ENCODE data around the gene APLP2.

Gene APLP2

GRCh38 chr11:130040281-130040940 lies 29.3 kb upstream of the APLP2 start:
- no peak for DNase-seq
- ChIA-PET POLR2A (no interaction called here), CTCF (no interaction called here)
- H3K4me3 ChIP-seq (ENCODE audit: control insufficient read depth in 1 of 7, extremely low read depth in 1 of 7, insufficient read depth in 4 of 7, low read depth in 2 of 7, low read length in 6 of 7) = no peak overlapping the region
- no peaks in the 10 kb centered on the region for H3K36me3 ChIP-seq (ENCODE audit: control insufficient read depth in 4 of 4, insufficient read depth in 4 of 4, low read length in 3 of 4)
- H3K27ac ChIP-seq (ENCODE audit: insufficient read depth in 1 of 2, low read depth in 1 of 2, low read length in 2 of 2, poor library complexity in 1 of 2, severe bottlenecking in 2 of 2) = no peak overlapping the region
- no peaks in the 10 kb centered on the region for H3K9me3 ChIP-seq (ENCODE audit: control extremely low read depth in 1 of 5, control insufficient read depth in 4 of 5, insufficient read depth in 2 of 5, low read depth in 1 of 5, low read length in 4 of 5)
- no peaks in the 10 kb centered on the region for H3K27me3 ChIP-seq (replicated peaks in 2 of 5; ENCODE audit: control insufficient read depth in 4 of 5, insufficient read depth in 5 of 5, low read length in 4 of 5)
- WGBS (ENCODE audit: insufficient coverage) = 96% methylated on average over 49 of the region's 49 CpGs
- H3K4me1 ChIP-seq (ENCODE audit: control extremely low read depth in 1 of 4, control insufficient read depth in 4 of 4, insufficient read depth in 4 of 4, low read length in 3 of 4) = peaks cover 0 to 6% (median 5%) of the 10 kb centered on the region in 4 experiments

DNA sequence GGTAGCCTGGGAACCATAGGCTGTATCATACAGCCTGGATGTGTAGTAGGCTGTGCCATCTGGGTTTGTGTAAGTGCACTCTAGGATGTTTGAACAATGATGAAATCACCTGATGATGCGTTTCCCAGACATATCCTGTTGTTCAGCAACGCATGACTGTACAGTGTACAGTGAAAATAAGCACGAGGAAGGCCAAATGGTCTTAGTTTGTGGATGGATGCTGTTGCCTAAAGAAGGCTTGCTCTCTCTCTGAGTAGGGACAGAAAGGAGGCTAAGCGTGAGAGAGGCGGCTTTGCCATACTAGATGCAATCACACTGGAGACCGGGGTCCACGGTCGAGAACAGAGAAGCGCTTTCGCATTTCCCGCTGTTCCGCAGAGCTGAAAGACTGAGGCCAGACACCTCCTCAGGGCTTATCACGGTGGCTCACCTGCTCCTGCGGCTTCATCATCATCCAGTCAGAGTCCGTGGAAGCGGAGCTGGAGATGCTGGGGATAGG lies 27.6 kb upstream of the APLP2 start:
- Histone ChIP-seq H3K27me3 (replicated peaks in 2 of 5; ENCODE audit: control insufficient read depth in 4 of 5, insufficient read depth in 5 of 5, low read length in 4 of 5) (no peaks in the 10 kb centered on the region), H3K4me1 (ENCODE audit: control extremely low read depth in 1 of 4, control insufficient read depth in 4 of 4, insufficient read depth in 4 of 4, low read length in 3 of 4) (peaks cover 0 to 6% (median 5%) of the 10 kb centered on the region in 4 experiments), H3K4me3 (ENCODE audit: control insufficient read depth in 1 of 7, extremely low read depth in 1 of 7, insufficient read depth in 4 of 7, low read depth in 2 of 7, low read length in 6 of 7) (no peak overlapping the region), H3K9me3 (ENCODE audit: control extremely low read depth in 1 of 5, control insufficient read depth in 4 of 5, insufficient read depth in 2 of 5, low read depth in 1 of 5, low read length in 4 of 5) (no peaks in the 10 kb centered on the region), H3K27ac (ENCODE audit: insufficient read depth in 1 of 2, low read depth in 1 of 2, low read length in 2 of 2, poor library complexity in 1 of 2, severe bottlenecking in 2 of 2) (no peak overlapping the region), H3K36me3 (ENCODE audit: control insufficient read depth in 4 of 4, insufficient read depth in 4 of 4, low read length in 3 of 4) (no peaks in the 10 kb centered on the region)
- DNase-seq = peak in 2 of 3 donors; percentile 40 to 51
- 98% methylated on average over 15 of the region's 16 CpGs for WGBS (ENCODE audit: insufficient coverage)
- POLR2A ChIA-PET = no interaction called here
- CTCF ChIA-PET = no interaction called here

DNA sequence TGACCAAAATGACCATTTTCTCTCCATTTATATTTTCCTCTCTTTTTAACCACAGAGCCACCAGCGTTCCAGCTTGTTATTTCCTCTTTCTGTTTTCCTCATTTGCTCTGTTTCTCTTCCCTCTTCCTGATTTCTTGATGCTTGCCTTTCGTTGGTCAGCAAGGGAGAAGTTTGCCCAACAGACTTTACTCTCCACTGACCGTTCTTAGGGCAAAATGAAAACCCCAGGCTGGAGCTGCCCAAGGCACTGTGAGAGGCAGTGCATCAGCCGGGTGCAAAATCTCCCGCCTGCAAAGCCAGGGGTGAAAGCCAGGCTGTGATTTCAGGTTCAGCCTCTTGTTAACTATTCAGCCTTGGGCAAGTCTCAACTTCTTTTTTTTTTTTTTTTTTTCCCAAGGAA lies 26.1 kb upstream of the APLP2 start:
- Histone ChIP-seq H3K4me3 (ENCODE audit: control insufficient read depth in 1 of 7, extremely low read depth in 1 of 7, insufficient read depth in 4 of 7, low read depth in 2 of 7, low read length in 6 of 7) (peak overlapping the region in 1 of 7 experiments; percentile 33), H3K4me1 (ENCODE audit: control extremely low read depth in 1 of 4, control insufficient read depth in 4 of 4, insufficient read depth in 4 of 4, low read length in 3 of 4) (peaks cover 0 to 6% (median 5%) of the 10 kb centered on the region in 4 experiments), H3K36me3 (ENCODE audit: control insufficient read depth in 4 of 4, insufficient read depth in 4 of 4, low read length in 3 of 4) (no peaks in the 10 kb centered on the region), H3K27me3 (replicated peaks in 2 of 5; ENCODE audit: control insufficient read depth in 4 of 5, insufficient read depth in 5 of 5, low read length in 4 of 5) (no peaks in the 10 kb centered on the region), H3K9me3 (ENCODE audit: control extremely low read depth in 1 of 5, control insufficient read depth in 4 of 5, insufficient read depth in 2 of 5, low read depth in 1 of 5, low read length in 4 of 5) (no peaks in the 10 kb centered on the region), H3K27ac (ENCODE audit: insufficient read depth in 1 of 2, low read depth in 1 of 2, low read length in 2 of 2, poor library complexity in 1 of 2, severe bottlenecking in 2 of 2) (no peak overlapping the region)
- POLR2A ChIA-PET = no interaction called here
- no peak for DNase-seq
- CTCF ChIA-PET = no interaction called here
- WGBS (ENCODE audit: insufficient coverage) = 34% methylated on average over 5 of the region's 5 CpGs

GRCh38 chr11:130047141-130047540 lies 22.6 kb upstream of the APLP2 start:
- Histone ChIP-seq H3K27ac (ENCODE audit: insufficient read depth in 1 of 2, low read depth in 1 of 2, low read length in 2 of 2, poor library complexity in 1 of 2, severe bottlenecking in 2 of 2) (no peak overlapping the region), H3K4me3 (ENCODE audit: control insufficient read depth in 1 of 7, extremely low read depth in 1 of 7, insufficient read depth in 4 of 7, low read depth in 2 of 7, low read length in 6 of 7) (no peak overlapping the region), H3K27me3 (replicated peaks in 2 of 5; ENCODE audit: control insufficient read depth in 4 of 5, insufficient read depth in 5 of 5, low read length in 4 of 5) (no peaks in the 10 kb centered on the region), H3K36me3 (ENCODE audit: control insufficient read depth in 4 of 4, insufficient read depth in 4 of 4, low read length in 3 of 4) (no peaks in the 10 kb centered on the region), H3K9me3 (ENCODE audit: control extremely low read depth in 1 of 5, control insufficient read depth in 4 of 5, insufficient read depth in 2 of 5, low read depth in 1 of 5, low read length in 4 of 5) (no peaks in the 10 kb centered on the region), H3K4me1 (ENCODE audit: control extremely low read depth in 1 of 4, control insufficient read depth in 4 of 4, insufficient read depth in 4 of 4, low read length in 3 of 4) (peaks cover 0 to 13% (median 5%) of the 10 kb centered on the region in 4 experiments)
- WGBS (ENCODE audit: insufficient coverage) = no CpG with 5 or more reads among the region's 1 CpG
- DNase-seq = no peak
- POLR2A ChIA-PET = no interaction called here
- CTCF ChIA-PET = interaction anchor here (0.9 kb wide), 1 partner anchor 131 kb away, joined by 3 read pairs; no protein-coding TSS in a partner anchor

- H3K36me3 ChIP-seq (ENCODE audit: control insufficient read depth in 4 of 4, insufficient read depth in 4 of 4, low read length in 3 of 4) = no peaks in the 10 kb centered on the region
- ChIA-PET CTCF (interaction anchor here (0.6 to 1.4 kb wide), 3 partner anchors 13 to 140 kb away, joined by 3 to 5 read pairs (median 3); no protein-coding TSS in a partner anchor), POLR2A (no interaction called here)
- no peak for DNase-seq
- H3K9me3 ChIP-seq (ENCODE audit: control extremely low read depth in 1 of 5, control insufficient read depth in 4 of 5, insufficient read depth in 2 of 5, low read depth in 1 of 5, low read length in 4 of 5) = peaks cover 0 to 6% (median 3%) of the 10 kb centered on the region in 5 experiments
- no peak overlapping the region for H3K27ac ChIP-seq (ENCODE audit: insufficient read depth in 1 of 2, low read depth in 1 of 2, low read length in 2 of 2, poor library complexity in 1 of 2, severe bottlenecking in 2 of 2)
- H3K4me1 ChIP-seq (ENCODE audit: control extremely low read depth in 1 of 4, control insufficient read depth in 4 of 4, insufficient read depth in 4 of 4, low read length in 3 of 4) = peaks cover 0 to 7% (median 0%) of the 10 kb centered on the region in 4 experiments
- H3K4me3 ChIP-seq (ENCODE audit: control insufficient read depth in 1 of 7, extremely low read depth in 1 of 7, insufficient read depth in 4 of 7, low read depth in 2 of 7, low read length in 6 of 7) = no peak overlapping the region
- WGBS (ENCODE audit: insufficient coverage) = 100% methylated on average over 1 of the region's 1 CpG
- H3K27me3 ChIP-seq (replicated peaks in 2 of 5; ENCODE audit: control insufficient read depth in 4 of 5, insufficient read depth in 5 of 5, low read length in 4 of 5) = no peaks in the 10 kb centered on the region
Measured at GRCh38 chr11:130049328-130049771, 20.3 kb upstream of the APLP2 start.

DNA sequence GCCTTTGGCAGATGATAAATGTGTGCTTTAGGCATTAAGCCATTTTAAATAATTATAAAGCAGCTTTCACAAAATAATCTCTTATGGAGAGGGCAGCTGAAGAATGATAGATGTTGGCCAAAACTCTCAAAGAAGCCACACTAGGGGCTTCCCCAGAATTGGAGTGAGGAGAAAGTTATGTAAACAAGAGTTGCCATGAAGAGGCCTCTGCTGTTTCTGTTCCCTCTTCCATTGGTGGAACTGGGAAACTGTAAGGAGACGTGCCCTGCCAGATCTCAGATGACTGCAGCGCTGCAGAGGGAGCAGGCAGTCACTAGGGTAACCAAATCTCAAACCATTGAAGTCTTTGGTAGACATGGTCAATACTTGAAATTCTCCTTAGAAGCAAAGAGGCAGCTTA lies 19.4 kb upstream of the APLP2 start:
- ChIA-PET CTCF (interaction anchor here (1.1 to 1.4 kb wide), 3 partner anchors 14 to 47 kb away, joined by 3 to 5 read pairs (median 3); no protein-coding TSS in a partner anchor), POLR2A (no interaction called here)
- Histone ChIP-seq H3K27ac (ENCODE audit: insufficient read depth in 1 of 2, low read depth in 1 of 2, low read length in 2 of 2, poor library complexity in 1 of 2, severe bottlenecking in 2 of 2) (no peak overlapping the region), H3K9me3 (ENCODE audit: control extremely low read depth in 1 of 5, control insufficient read depth in 4 of 5, insufficient read depth in 2 of 5, low read depth in 1 of 5, low read length in 4 of 5) (peaks cover 0 to 6% (median 3%) of the 10 kb centered on the region in 5 experiments), H3K4me3 (ENCODE audit: control insufficient read depth in 1 of 7, extremely low read depth in 1 of 7, insufficient read depth in 4 of 7, low read depth in 2 of 7, low read length in 6 of 7) (no peak overlapping the region), H3K36me3 (ENCODE audit: control insufficient read depth in 4 of 4, insufficient read depth in 4 of 4, low read length in 3 of 4) (no peaks in the 10 kb centered on the region), H3K27me3 (replicated peaks in 2 of 5; ENCODE audit: control insufficient read depth in 4 of 5, insufficient read depth in 5 of 5, low read length in 4 of 5) (no peaks in the 10 kb centered on the region), H3K4me1 (ENCODE audit: control extremely low read depth in 1 of 4, control insufficient read depth in 4 of 4, insufficient read depth in 4 of 4, low read length in 3 of 4) (peaks cover 0 to 7% (median 0%) of the 10 kb centered on the region in 4 experiments)
- 93% methylated on average over 2 of the region's 2 CpGs for WGBS (ENCODE audit: insufficient coverage)
- no peak for DNase-seq

DNA sequence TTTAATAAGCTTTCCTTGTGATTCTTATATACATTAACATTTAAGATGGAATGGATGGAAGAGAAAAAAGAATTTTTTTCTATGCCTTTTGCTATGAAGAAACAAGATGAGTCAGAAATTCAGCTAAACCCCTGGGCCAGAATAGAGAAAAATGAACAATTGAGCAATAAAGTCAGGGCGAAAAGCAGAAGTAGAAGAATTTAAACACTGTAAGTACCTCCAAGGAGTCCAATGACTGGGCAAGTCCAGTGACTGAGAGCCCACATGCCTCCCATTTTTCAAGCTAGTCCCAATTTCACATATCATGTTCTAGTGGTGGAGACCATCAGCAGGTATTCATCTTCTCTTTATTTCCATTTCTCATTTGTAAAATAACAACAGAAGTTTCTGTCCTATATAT lies 18.6 kb upstream of the APLP2 start:
- ChIA-PET CTCF (interaction anchor here (1.0 to 1.2 kb wide), 2 partner anchors 9 to 48 kb away, joined by 3 to 5 read pairs; no protein-coding TSS in a partner anchor), POLR2A (no interaction called here)
- Histone ChIP-seq H3K4me1 (ENCODE audit: control extremely low read depth in 1 of 4, control insufficient read depth in 4 of 4, insufficient read depth in 4 of 4, low read length in 3 of 4) (peaks cover 0 to 7% (median 0%) of the 10 kb centered on the region in 4 experiments), H3K27me3 (replicated peaks in 2 of 5; ENCODE audit: control insufficient read depth in 4 of 5, insufficient read depth in 5 of 5, low read length in 4 of 5) (no peaks in the 10 kb centered on the region), H3K27ac (ENCODE audit: insufficient read depth in 1 of 2, low read depth in 1 of 2, low read length in 2 of 2, poor library complexity in 1 of 2, severe bottlenecking in 2 of 2) (no peak overlapping the region), H3K36me3 (ENCODE audit: control insufficient read depth in 4 of 4, insufficient read depth in 4 of 4, low read length in 3 of 4) (no peaks in the 10 kb centered on the region), H3K4me3 (ENCODE audit: control insufficient read depth in 1 of 7, extremely low read depth in 1 of 7, insufficient read depth in 4 of 7, low read depth in 2 of 7, low read length in 6 of 7) (no peak overlapping the region), H3K9me3 (ENCODE audit: control extremely low read depth in 1 of 5, control insufficient read depth in 4 of 5, insufficient read depth in 2 of 5, low read depth in 1 of 5, low read length in 4 of 5) (peaks cover 0 to 6% (median 3%) of the 10 kb centered on the region in 5 experiments)
- DNase-seq = peak in 2 of 3 donors; percentile 67 to 70
- WGBS (ENCODE audit: insufficient coverage) = 88% methylated on average over 1 of the region's 1 CpG
